Small intestine (tissue), 7 donors: ENCODE measurements around the gene NUP214. TPM values are rescaled to one million over a fixed set of nuclear protein-coding genes. Genes with fewer than 3 reads are reported as not detected.
A peak's percentile ranks its signal among the peaks of the same experiment; 100 is the strongest.
"Not testable (repeated sequence)": the region's sequence is repeated elsewhere in the genome, so short reads cannot be mapped to it uniquely, and the experiment has no call there.

ENCODE experiments used
- DNase-seq, 2 donors: peaks; one replicate each; pipeline versions ENCODE4 v3.0.0 to v3.0.0-alpha.2; 2013
- FAIRE-seq: peaks from 2 replicates; lab custom pipeline; 2012; peaks lifted over from hg19 to GRCh38; lab: Jason Lieb, UNC
- H3K27ac ChIP-seq, 3 donors: one replicate each; pipeline ENCODE4 v1.5.1; 2013; ENCODE audit warnings: low read length in 2 of 3, mild to moderate bottlenecking in 2 of 3, control low read depth in 1 of 3, inconsistent platforms in 1 of 3, low read depth in 1 of 3, moderate library complexity in 1 of 3
- H3K27me3 ChIP-seq, 3 donors: one replicate each; pipeline ENCODE4 v1.6.1; 2013; ENCODE audit warnings: low read length in 3 of 3, inconsistent platforms in 1 of 3; ENCODE audit not compliant: control insufficient read depth in 3 of 3, insufficient read depth in 3 of 3
- H3K36me3 ChIP-seq, 3 donors: one replicate each; pipeline ENCODE4 v1.6.1; 2013; ENCODE audit warnings: low read length in 3 of 3, inconsistent platforms in 1 of 3, low read depth in 1 of 3, mild to moderate bottlenecking in 1 of 3, moderate library complexity in 1 of 3; ENCODE audit not compliant: control insufficient read depth in 3 of 3, insufficient read depth in 2 of 3
- H3K4me1 ChIP-seq, 3 donors: one replicate each; pipeline ENCODE4 v1.6.1; 2013; ENCODE audit warnings: low read length in 2 of 3, inconsistent platforms in 1 of 3, low read depth in 1 of 3, mild to moderate bottlenecking in 1 of 3, moderate library complexity in 1 of 3; ENCODE audit not compliant: control insufficient read depth in 3 of 3, insufficient read depth in 2 of 3
- H3K4me3 ChIP-seq, 3 donors: one replicate each; pipeline ENCODE4 v1.5.1; 2013; ENCODE audit warnings: low read length in 3 of 3, control low read depth in 1 of 3, inconsistent platforms in 1 of 3, low read depth in 1 of 3, mild to moderate bottlenecking in 1 of 3, moderate library complexity in 1 of 3
- H3K9me3 ChIP-seq, 2 donors: one replicate each; pipeline ENCODE4 v1.6.1; 2013; ENCODE audit warnings: low read depth in 1 of 2, low read length in 1 of 2; ENCODE audit not compliant: control insufficient read depth in 2 of 2, insufficient read depth in 1 of 2
- WGBS, 3 donors: extraction: QIAGEN DNeasy Blood & Tissue Kit; methylation state at CpG; one replicate each; pipeline ENCODE4 v1.1.7; 2013; 5-methylcytosine and 5-hydroxymethylcytosine counted together
- polyA plus RNA-seq, 4 donors: library from polyadenylated mRNA; stranded (reverse) in 3 of 4; unstranded in 1 of 4; fragments of 200-250 nt in 3 of 4; fragments of 120-200 nt in 1 of 4; gene quantifications; one replicate each; pipeline versions ENCODE4 v1.2.1 to v1.2.3, GENCODE V29; 2013
- donor health status: healthy with polysubstance abuse.
- donor health status: control.
- donor health status: control.
- donor health status: Bipolar disorder and iron deficiency.
- donor health status: healthy.

The NUP214 gene
- polyA plus RNA-seq, 4 donors = 16.7 to 49.7 (median 37.3) TPM

- H3K36me3 ChIP-seq = peaks cover 0 to 3% (median 0%) of the 10 kb centered on the region in 3 donors
- 46 to 73% (median 47%) methylated on average over 11 of the region's 11 CpGs for WGBS, 3 donors
- H3K27me3 ChIP-seq = no peaks in the 10 kb centered on the region
- no peak overlapping the region for H3K27ac ChIP-seq
- H3K4me3 ChIP-seq = no peak overlapping the region
- H3K4me1 ChIP-seq = no peaks in the 10 kb centered on the region
- DNase-seq = no peak
- no peaks in the 10 kb centered on the region for H3K9me3 ChIP-seq
- FAIRE-seq = no peak
Observed at GRCh38 chr9:131264231-131264630, 138.8 kb downstream of the NUP214 start.

GRCh38 chr9:131266266-131267229, 141.2 kb downstream of the NUP214 start:
- FAIRE-seq (no peak), DNase-seq (no peak)
- Histone ChIP-seq H3K36me3 (no peaks in the 10 kb centered on the region), H3K27me3 (no peaks in the 10 kb centered on the region), H3K4me1 (peaks cover 0 to 4% (median 0%) of the 10 kb centered on the region in 3 donors), H3K4me3 (no peak overlapping the region), H3K27ac (peak overlapping the region in 1 of 3 donors; percentile 19), H3K9me3 (no peaks in the 10 kb centered on the region)
- 46 to 63% (median 47%) methylated on average over 26 of the region's 26 CpGs for WGBS, 3 donors

GRCh38 chr9:131270171-131271015, 145.0 kb downstream of the NUP214 start:
- DNase-seq = peak in 1 of 2 donors; percentile 24
- H3K4me1 ChIP-seq = peaks cover 0 to 7% (median 0%) of the 10 kb centered on the region in 3 donors
- H3K27me3 ChIP-seq = peaks cover 0 to 13% (median 0%) of the 10 kb centered on the region in 3 donors
- FAIRE-seq = no peak
- H3K4me3 ChIP-seq = peak overlapping the region in 1 of 3 donors; percentile 10
- no peaks in the 10 kb centered on the region for H3K36me3 ChIP-seq
- H3K27ac ChIP-seq = peak overlapping the region; percentile 17 to 79 (median 59)
- 55 to 65% (median 55%) methylated on average over 20 of the region's 20 CpGs for WGBS, 3 donors
- H3K9me3 ChIP-seq = no peaks in the 10 kb centered on the region

GRCh38 chr9:131271016-131271273, 145.6 kb downstream of the NUP214 start:
- FAIRE-seq, H3K4me1 ChIP-seq, H3K9me3 ChIP-seq, H3K36me3 ChIP-seq, DNase-seq: not testable (repeated sequence)
- Histone ChIP-seq H3K4me3 (peak overlapping the region in 1 of 3 donors; percentile 10), H3K27ac (peak overlapping the region in 2 of 3 donors; percentile 17 to 79), H3K27me3 (peaks cover 0 to 18% (median 0%) of the 10 kb centered on the region in 3 donors)
- WGBS, 3 donors = 82 to 89% (median 83%) methylated on average over 1 of the region's 1 CpG

- 21 to 56% (median 31%) methylated on average over 6 of the region's 6 CpGs for WGBS, 3 donors
- FAIRE-seq = no peak
- peak overlapping the region in 1 of 3 donors; percentile 79 for H3K27ac ChIP-seq
Observed at GRCh38 chr9:131271506-131271931, 146.1 kb downstream of the NUP214 start.

GRCh38 chr9:131272212-131272611, 146.8 kb downstream of the NUP214 start:
- Histone ChIP-seq H3K36me3 (no peaks in the 10 kb centered on the region), H3K9me3 (no peaks in the 10 kb centered on the region), H3K4me3 (peak overlapping the region in 1 of 3 donors; percentile 12), H3K27ac (peak overlapping the region in 2 of 3 donors; percentile 22 to 76), H3K27me3 (peaks cover 0 to 23% (median 0%) of the 10 kb centered on the region in 3 donors), H3K4me1 (peaks cover 0 to 7% (median 0%) of the 10 kb centered on the region in 3 donors)
- 76 to 86% (median 77%) methylated on average over 3 of the region's 3 CpGs for WGBS, 3 donors
- FAIRE-seq (no peak), DNase-seq (no peak)

More at GRCh38 chr9:131271506-131271931, 146.1 kb downstream of the NUP214 start:
- Histone ChIP-seq H3K4me3 (no peak overlapping the region), H3K9me3 (no peaks in the 10 kb centered on the region), H3K36me3 (no peaks in the 10 kb centered on the region), H3K27me3 (peaks cover 0 to 23% (median 0%) of the 10 kb centered on the region in 3 donors), H3K4me1 (peaks cover 0 to 7% (median 0%) of the 10 kb centered on the region in 3 donors)
- DNase-seq = no peak

GRCh38 chr9:131273146-131273855, 147.9 kb downstream of the NUP214 start:
- H3K36me3 ChIP-seq = no peaks in the 10 kb centered on the region
- WGBS, 3 donors = 65 to 82% (median 71%) methylated on average over 22 of the region's 22 CpGs
- DNase-seq (no peak), FAIRE-seq (no peak)
- no peaks in the 10 kb centered on the region for H3K9me3 ChIP-seq
- peaks cover 0 to 8% (median 0%) of the 10 kb centered on the region in 3 donors for H3K4me1 ChIP-seq
- peaks cover 0 to 23% (median 0%) of the 10 kb centered on the region in 3 donors for H3K27me3 ChIP-seq
- peak overlapping the region in 2 of 3 donors; percentile 16 to 72 for H3K4me3 ChIP-seq
- peak overlapping the region in 2 of 3 donors; percentile 73 to 94 for H3K27ac ChIP-seq
